Fibroblast of villous mesenchyme (primary cell): ENCODE measurements around the gene GPS1. TPM values are rescaled to one million over a fixed set of nuclear protein-coding genes. Genes with fewer than 3 reads are reported as not detected.

Source experiments
- DNase-seq: peaks from one replicate; pipeline ENCODE4 v3.0.0-alpha.2; 2010; ENCODE audit warnings: low read depth
- H3K4me3 ChIP-seq: 2 replicates; pipeline ENCODE4 v1.5.1; 2011; ENCODE audit warnings: low read depth, mild to moderate bottlenecking, low read length
- CTCF ChIP-seq: IDR thresholded peaks from 2 replicates; pipeline ENCODE4 v1.5.1; 2012; ENCODE audit warnings: low read depth, mild to moderate bottlenecking, low read length; ENCODE audit not compliant: insufficient read depth
- total RNA-seq: library from RNA; depleted of rRNA; stranded (reverse); fragments of >200 nt; gene quantifications from 2 replicates; pipeline ENCODE4 v1.2.3, GENCODE V29; 2012

Gene GPS1
- total RNA-seq, 1 donor = 104 TPM

DNA sequence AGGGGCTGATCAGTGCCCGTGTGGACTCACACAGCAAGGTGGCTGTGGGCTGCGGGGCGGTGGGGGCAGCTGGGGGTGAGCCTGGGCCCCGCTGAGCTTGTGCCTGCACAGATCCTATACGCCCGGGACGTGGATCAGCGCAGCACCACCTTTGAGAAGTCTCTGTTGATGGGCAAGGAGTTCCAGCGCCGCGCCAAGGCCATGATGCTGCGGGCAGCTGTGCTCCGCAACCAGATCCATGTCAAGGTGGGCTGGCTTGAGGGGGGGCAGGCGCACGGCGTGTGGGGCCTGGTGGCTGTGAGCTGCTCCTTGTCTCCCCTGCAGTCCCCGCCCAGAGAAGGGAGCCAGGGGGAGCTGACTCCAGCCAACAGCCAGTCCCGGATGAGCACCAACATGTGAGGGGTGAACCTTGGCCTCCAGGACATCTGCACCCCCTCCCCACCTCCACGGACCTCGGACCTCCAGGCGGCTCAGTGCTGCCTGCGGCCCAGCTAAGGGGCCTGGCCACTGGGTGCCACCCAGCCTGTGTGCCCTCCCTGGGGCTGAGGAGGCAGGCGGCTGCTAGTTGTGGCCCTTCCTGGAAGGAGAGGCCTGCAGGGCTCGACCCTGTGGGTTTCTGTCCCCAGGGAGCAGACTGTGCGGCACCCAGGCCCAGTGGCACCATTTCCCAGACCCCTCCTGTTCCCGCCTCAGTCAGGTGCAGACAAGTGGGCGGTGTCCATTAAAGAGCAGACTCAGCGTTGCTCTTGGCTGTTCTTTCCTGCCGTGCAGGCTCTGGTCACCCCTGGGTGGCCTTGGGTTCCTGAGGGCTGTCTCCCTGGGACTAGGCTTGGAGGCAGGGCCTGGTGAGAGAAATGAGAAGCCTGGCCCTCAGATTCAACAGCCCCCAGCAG is 5.3 kb downstream of the GPS1 start:
- TF ChIP-seq CTCF = no peak
- H3K4me3 ChIP-seq = no peak overlapping the region
- DNase-seq = no peak

DNA sequence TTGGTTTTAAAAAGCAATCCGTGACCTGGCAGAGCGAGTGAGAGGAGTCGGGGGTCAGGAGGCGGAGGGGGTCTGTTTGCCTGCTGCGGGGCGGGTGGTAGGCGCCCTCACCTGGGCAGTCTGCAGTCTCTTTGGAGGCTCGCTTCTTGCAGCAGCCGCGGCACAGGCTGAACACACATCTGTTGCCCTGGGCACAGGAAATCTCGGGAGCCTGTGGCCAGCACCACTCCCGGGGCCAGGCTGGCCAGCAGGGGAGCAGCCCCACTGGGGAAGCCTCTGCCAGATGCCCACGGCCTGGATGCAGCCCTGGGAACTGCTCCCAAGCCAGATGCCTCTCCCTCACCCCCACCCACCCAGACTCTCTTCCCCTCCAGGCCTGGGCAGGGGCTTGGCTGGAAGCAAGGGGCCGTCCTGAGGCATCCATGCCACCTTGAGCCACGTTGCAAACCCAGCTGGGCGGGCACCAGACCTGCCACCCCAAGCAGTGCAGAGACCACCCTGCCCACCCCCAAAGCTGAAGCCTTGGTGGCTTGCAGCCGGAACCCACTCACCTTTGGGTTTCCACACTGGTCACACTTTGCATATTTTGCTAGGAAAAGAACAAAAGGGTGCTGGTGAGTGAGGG is 6.6 kb downstream of the GPS1 start:
- no peak for TF ChIP-seq CTCF
- DNase-seq = no peak
- no peak overlapping the region for H3K4me3 ChIP-seq

DNA sequence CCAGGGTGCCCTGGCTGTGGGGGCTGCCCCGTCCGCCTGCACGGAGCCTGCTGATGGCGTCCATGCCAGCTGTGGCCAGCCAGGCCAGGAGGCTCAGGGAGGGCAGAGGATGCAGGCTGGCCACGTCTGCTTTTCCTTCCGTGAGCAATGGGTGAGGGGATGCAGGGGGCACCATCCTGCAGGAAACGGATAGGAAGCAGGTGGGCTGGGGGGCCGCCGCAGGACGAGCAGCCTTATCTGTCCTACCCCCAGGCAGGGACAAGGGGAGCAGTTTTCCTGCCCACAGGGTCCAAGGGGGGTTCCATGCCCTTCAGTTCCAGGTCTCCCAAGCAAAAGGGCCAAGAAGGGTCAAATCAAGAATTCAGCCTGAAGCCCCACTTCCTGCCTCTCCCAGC is 7.2 kb downstream of the GPS1 start:
- DNase-seq = no peak
- no peak for TF ChIP-seq CTCF
- no peak overlapping the region for H3K4me3 ChIP-seq

DNA sequence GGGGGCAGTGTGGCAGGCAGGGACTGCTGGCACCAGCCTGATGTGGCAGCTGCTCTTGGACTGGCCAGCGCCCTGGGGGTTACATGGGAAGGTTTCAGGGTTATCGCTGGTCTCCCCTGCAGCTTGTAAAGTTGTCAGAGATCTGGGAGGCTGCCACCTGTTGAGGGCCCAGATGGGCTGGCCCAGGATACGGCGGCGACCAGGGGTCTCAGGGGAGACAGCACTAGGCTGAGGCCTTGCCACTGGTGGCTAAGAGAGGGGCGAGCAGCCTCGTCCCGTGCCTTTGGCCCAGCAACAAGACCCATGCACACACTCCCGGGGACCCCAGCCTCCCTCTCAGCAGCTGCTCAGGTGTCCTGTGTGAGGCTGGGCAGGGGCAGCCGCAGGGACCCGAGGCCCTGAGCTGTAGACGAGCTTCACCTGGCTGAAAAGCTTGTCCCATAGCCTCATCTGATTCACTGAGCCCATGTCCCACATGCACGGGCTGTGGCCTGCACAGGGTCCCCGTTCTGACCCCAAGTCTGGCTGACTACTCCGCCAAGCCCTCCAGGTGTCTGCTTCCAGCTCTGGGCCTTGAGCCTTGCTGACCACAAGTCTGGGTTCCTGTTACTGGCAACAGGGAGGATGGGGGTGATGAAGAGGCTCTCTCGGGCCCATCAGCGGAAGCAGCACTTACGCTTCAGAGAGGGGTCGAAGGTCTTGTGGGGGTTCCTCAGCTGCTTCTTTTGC is 7.7 kb downstream of the GPS1 start:
- H3K4me3 ChIP-seq = no peak overlapping the region
- DNase-seq = no peak
- no peak for TF ChIP-seq CTCF

- no peak for DNase-seq
- TF ChIP-seq CTCF = no peak
- H3K4me3 ChIP-seq = no peak overlapping the region
Observed at GRCh38 chr17:82060001-82060380, 8.3 kb downstream of the GPS1 start.

DNA sequence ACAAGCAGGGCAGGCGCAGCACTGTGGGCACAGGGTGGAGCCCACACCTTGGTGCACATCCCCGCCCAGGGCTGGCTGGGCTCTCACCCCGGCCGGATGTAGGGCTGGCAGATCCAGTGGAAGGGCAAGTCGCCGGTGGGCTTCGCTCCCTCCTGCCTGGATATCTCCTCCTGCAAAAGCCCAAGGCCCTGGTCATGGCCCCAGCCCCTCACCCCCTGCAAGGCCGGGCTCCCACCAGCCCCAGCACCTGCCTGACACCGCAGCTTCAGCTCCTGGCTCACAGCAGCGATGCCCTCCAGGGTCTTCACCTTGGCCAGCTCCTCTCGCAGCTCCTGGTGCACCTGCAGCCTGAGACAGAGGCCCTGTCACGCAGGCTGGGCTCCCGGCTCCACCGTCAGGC is 8.9 kb downstream of the GPS1 start:
- H3K4me3 ChIP-seq = no peak overlapping the region
- DNase-seq = no peak

More for the DNA sequence above, 8.9 kb downstream of the GPS1 start:
- no peak for TF ChIP-seq CTCF
